ENCODE measurements around the gene PIGR.

PIGR gene

DNA sequence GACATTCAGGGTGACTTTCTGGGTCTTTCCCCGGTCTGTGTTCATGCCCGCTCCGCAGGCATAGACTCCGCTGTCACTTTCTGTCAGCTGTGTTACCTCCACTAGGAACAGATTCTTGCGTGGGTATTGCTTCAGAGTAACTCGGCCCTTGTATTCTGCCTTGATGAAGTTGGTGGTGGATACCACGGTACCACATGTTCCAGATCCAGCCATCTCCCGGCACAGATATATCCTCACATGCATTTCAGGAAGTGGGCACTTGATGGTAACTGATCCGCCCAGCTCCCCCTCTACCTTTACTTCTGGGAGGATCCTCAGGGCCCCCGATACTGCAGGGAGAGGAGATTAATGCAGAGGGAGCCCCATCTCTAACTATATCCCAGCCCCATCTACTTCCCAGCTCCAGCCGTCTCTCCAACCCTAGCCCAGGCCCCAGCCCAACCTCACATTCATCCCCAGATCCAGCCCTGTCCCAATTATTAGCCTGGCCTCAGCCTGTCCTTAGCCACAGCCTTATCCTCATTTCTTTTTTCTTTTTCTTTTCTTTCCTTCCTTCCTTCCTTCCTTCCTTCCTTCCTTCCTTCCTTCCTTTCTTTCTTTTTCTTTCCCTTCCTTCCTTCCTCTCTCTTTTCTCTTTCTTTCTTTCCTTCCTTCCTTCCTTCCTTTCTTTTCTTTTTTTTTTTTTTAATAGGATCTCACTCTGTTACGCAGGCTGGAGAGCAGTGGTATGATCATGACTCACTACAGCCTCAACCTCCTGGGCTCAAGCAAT, 32.3 kb downstream of the PIGR start:
- H3K27ac ChIP-seq: no peak overlapping the region
- DNase-seq (ENCODE audit: low read depth, low spot score): no peak

- no peak overlapping the region for H3K27ac ChIP-seq
- peak; percentile 10 for DNase-seq (ENCODE audit: low read depth, low spot score)
Observed at GRCh38 chr1:206912445-206913095, 33.7 kb downstream of the PIGR start.

DNA sequence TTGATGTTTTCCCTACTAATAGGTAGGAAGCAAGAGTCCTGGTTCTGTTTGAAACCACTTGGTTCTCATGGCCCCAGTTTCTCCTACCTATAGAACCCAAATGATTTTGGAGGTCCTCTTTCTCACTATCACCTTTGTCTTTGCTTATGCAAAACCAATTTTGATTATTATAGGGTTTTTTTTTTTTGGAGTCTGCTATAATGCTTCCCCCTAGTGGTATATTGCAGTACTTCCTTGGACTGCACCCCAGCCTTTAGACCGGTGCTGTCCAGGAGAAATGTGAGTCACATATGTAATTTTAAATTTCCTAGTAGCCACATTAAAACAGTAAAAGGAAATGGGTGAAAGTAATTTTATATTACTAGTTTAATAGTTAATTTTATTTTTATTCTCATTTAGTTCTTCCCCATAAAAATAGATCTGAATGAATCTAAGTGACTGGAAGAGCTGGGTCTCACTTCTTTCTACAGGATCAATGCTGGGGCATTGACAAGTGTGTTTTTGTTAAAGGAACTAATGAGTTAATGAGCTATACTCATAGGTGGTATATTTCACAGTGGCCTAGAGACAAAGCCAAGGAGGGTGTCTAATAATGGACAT, 35.1 kb downstream of the PIGR start:
- H3K27ac ChIP-seq: no peak overlapping the region
- no peak for DNase-seq (ENCODE audit: low read depth, low spot score)

DNA sequence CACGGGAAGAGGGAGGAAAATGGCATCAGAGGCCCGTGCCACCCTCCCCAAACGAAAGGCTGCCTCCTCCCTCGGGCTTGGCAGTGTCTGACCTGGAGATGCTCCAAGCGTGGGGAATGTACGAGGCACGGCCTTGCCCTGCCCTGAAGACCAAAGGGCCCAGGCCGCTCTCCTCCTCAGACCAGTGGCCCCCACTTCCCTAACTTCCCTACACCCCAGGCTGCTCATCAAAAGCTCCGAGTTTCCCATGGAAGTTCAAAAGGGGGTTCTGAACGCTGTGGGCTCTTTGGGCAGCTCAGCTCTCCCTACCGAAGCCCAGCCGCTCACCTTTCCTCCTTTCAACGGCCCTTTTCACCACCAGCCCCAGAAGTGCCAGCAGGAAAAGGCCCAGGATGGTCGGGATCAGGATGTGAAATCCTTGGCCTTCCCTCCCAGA, 36.4 kb downstream of the PIGR start:
- peak overlapping the region; percentile 60 for H3K27ac ChIP-seq
- no peak for DNase-seq (ENCODE audit: low read depth, low spot score)

DNA sequence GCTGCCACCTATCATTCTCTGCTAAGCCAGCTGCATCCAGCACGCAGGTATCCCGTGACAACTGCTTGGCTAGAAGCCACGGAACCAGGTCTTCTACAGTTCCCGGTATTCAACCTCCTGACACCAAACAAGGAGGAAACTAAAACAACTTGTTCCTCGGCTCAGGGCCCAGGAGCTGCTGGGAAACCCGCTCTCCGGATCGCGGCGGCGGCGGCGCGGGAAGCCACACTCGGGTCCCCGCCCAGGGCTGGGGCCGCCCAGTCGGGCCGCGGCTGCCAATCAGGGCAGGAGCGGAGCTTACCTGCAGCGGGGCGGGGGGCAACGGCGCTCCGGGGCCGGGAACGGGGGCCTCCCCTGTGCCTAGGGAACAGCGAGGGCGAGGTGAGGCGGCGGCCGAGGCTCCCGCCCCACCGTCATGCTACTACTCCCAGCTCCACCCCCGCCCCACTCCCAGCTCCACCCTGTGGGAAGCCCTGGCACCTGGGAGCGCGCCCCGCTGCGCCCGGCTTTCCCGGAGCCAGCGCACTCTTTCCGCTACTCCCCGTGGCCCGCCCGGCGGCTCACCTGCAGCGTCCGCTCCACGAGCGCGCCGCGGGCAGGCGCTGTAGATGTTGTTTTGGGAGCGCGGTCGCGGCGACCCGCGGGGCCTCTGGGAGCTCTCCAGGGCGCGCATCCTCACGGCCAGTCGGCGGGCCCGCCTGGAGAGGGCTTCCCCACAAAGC, 36.9 kb downstream of the PIGR start:
- DNase-seq (ENCODE audit: low read depth, low spot score): no peak
- H3K27ac ChIP-seq: peak overlapping the region; percentile 60

GRCh38 chr1:206908038-206908437, 38.2 kb downstream of the PIGR start:
- DNase-seq (ENCODE audit: low read depth, low spot score): no peak
- no peak overlapping the region for H3K27ac ChIP-seq

- DNase-seq (ENCODE audit: low read depth, low spot score): no peak
- H3K27ac ChIP-seq: no peak overlapping the region
Observed at GRCh38 chr1:206907304-206907991, 38.8 kb downstream of the PIGR start.

DNA sequence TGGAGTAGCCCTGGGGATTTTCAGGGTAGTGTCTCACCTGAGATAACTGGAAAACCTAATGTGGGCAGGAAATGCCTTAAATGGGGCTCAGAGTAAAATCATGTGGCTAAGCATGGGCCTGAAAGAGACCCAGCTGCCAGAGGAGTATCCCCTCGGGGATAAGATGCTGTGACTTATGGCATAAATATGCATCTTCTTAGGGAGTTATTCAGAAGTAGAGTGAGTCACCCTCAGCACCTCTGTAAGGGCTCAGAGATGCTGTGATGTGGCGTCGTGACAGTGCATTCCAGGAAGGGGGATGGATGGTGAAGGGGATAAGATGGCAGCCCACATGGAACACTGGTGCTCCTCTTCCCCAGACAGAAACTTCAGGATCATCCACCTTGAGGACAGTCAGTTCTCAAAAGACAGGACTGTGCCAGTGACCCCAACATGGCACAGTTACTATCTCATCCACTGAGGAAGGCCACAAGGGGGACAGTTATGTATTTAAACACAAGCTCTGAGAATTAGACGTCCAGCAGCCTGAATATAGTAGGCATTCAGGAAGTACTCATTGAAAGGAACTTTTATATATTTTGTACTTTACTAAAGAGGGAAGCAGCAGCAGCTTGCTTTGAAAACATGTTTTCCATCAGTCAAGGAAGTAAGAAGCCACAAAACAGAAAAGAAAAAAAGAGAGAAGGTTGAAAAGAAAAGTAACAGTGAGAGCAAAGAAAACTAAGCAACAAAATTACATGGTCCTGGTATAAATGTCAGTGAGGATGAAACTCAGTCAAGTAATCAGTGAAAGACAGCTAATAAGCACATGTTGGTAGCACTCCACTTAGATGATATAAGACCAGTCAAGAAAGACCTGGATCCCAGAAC, 40.7 kb downstream of the PIGR start:
- DNase-seq (ENCODE audit: low read depth, low spot score): peak; percentile 79
- H3K27ac ChIP-seq: peak overlapping the region; percentile 65

- H3K27ac ChIP-seq: peak overlapping the region; percentile 65
- no peak for DNase-seq (ENCODE audit: low read depth, low spot score)
Observed at GRCh38 chr1:206904423-206905142, 41.7 kb downstream of the PIGR start.

- H3K27ac ChIP-seq: no peak overlapping the region
- no peak for DNase-seq (ENCODE audit: low read depth, low spot score)
Observed at GRCh38 chr1:206903687-206904086, 42.6 kb downstream of the PIGR start.

GRCh38 chr1:206902702-206903101, 43.6 kb downstream of the PIGR start:
- no peak overlapping the region for H3K27ac ChIP-seq
- DNase-seq (ENCODE audit: low read depth, low spot score): no peak

DNA sequence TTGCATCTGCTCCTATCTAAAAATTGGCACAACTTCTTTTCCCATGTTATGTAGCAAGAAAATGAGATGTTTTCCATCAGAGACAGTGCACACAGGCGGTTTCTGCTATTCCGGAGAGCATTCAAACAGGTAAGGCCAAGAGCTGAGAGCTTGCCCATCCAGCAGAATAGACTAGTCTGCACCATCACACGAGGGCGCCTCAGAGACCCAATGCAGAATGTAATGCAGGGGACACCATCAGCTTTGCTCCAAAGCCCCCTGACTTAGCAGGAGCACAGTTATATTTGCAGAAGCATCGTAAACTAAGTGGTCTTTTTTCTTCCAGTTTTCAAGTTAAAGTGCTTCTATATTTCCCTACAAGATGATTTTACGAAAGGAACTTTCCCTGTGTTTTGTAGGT, 44.3 kb downstream of the PIGR start:
- DNase-seq (ENCODE audit: low read depth, low spot score): no peak
- no peak overlapping the region for H3K27ac ChIP-seq

- H3K27ac ChIP-seq: no peak overlapping the region
- DNase-seq (ENCODE audit: low read depth, low spot score): no peak
Observed at GRCh38 chr1:206900149-206900548, 46.1 kb downstream of the PIGR start.

DNA sequence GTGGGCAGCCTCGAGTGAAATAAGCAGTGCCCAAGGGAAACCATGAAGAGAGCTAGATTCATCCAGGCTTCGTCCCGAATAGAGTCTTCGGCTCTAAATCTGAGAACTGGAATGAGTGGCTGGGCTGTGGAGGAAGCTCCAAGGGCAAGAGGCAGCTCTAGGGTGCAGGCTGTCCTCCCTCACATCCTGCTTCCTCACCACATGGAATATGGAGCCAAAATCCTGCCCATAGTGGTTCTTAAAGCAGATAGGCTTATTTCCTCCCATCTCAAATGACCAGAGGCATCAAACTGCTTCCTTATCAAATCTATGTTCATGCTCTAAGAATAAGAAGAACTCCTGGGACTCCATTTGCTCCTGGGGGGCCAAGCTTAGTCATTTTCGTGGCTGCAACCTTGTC, 46.5 kb downstream of the PIGR start:
- H3K27ac ChIP-seq: no peak overlapping the region
- no peak for DNase-seq (ENCODE audit: low read depth, low spot score)

DNA sequence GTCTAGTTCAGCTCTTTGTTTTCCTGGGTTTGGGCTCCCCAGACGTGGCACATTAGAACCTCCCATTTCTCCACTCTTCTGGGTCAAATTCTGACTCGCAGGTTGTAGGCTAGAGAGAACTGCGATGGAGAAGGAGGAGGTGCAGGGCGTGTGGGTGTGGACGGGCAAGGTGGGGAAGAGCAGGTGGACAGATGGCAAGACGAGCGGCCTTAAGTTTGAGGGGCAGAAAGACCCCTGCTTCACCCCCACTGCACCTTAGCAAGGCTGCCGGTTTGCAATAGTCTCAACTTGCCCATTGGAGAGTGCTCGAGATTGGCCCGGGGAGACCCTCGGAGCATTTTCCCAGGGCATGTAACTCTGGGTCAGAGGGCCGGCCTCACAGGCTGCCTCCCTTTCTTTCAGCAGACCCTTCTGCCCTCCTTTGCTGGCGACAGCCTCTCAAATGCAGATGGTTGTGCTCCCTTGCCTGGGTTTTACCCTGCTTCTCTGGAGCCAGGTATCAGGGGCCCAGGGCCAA, 47.3 kb downstream of the PIGR start:
- peak overlapping the region; percentile 6 for H3K27ac ChIP-seq
- no peak for DNase-seq (ENCODE audit: low read depth, low spot score)

DNA sequence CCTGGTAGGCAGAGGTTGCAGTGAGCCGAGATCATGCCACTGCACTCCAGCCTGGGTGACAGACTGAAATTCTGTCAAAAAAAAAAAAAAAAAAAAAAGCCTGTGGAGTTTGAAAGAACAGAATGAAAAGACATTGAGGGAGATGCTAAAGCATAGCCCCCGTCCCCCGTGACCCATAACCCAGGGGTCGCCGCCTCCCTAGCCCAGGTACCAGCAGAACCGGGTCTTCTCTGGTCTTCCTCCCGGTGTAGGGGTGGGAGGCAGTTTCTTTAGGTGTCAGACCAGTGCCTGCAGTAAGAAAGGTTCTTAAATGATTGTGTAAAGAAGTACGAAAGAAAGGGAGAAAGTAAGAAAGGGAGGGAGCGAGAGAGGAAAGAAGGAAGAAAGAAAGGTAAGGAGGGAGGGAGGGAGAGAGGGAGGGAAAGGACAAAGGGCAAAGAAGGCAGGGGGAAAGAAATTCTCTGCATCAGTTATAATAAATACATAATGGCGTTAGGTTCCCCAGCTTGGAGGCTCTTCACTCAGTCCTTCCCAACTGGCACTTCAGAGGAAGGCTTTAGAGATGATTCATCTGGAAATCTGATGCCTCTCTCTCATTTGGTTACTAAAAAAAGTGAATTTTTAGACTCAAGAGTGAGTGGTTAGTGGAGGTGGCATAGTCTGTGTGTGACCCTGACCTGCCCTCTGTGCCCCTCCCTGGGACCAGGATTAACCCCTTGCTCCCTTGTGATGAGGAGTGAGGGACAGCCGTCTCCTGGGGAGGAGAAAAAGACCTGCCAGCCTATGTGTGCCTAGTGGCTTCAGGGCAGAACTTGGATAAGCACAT, 48.0 kb downstream of the PIGR start:
- peak overlapping the region; percentile 6 for H3K27ac ChIP-seq
- DNase-seq (ENCODE audit: low read depth, low spot score): no peak

- DNase-seq (ENCODE audit: low read depth, low spot score): no peak
- H3K27ac ChIP-seq: peak within 1 kb of the TSS; percentile 91
Observed at GRCh38 chr1:206897175-206897574, 49.1 kb downstream of the PIGR start, which contains the start of gene IL24. IL24 (plus strand) TSS chr1:206897443; CDS start chr1:206897833, 390 bp downstream.

All from epithelial cell of prostate (primary cell).